Measurements from ENCODE around the gene PSKH1. TPM values are rescaled to one million over a fixed set of nuclear protein-coding genes. Genes with fewer than 3 reads are reported as not detected.

Gene PSKH1
- total and polyA plus RNA-seq, 10 donors, result 5.0 to 31.3 (median 20.5) TPM

GRCh38 chr16:67945392-67945933, 52.4 kb downstream of the PSKH1 start:
- no peak for DNase-seq
- no peaks in the 10 kb centered on the region for H3K9me3 ChIP-seq
- TF ChIP-seq POLR2AphosphoS5 (IDR thresholded peaks at IDR 0.05) (peak in 2 of 3 donors; percentile 36 to 46), CTCF (IDR thresholded peaks at IDR 0.05 in 8 of 11, conservative IDR thresholded peaks at IDR 0.05 in 3 of 11) (no peak), POLR2A (IDR thresholded peaks at IDR 0.05) (no peak)
- peaks cover 0 to 53% (median 14%) of the 10 kb centered on the region in 6 donors for H3K4me1 ChIP-seq
- intact Hi-C loops (cut with DNase I; ENCODE audit: low total_unique reads), result no loop called here
- H3K36me3 ChIP-seq, result peaks cover 0 to 99% (median 57%) of the 10 kb centered on the region in 6 donors
- no peaks in the 10 kb centered on the region for H3K27me3 ChIP-seq (replicated peaks in 1 of 7)
- H3K4me3 ChIP-seq, result no peak overlapping the region
- peak overlapping the region in 3 of 8 donors; percentile 8 to 55 (median 27) for H3K27ac ChIP-seq
- 83 to 91% (median 87%) methylated on average over 21 to 24 of the region's 24 CpGs for WGBS, 5 donors

- 94 to 98% (median 95%) methylated on average over 8 to 20 of the region's 20 CpGs for WGBS, 5 donors
- Histone ChIP-seq H3K4me1 (peaks cover 0 to 52% (median 11%) of the 10 kb centered on the region in 6 donors), H3K36me3 (peaks cover 0 to 100% (median 64%) of the 10 kb centered on the region in 6 donors), H3K27ac (peak overlapping the region in 1 of 8 donors; percentile 27), H3K4me3 (no peak overlapping the region), H3K9me3 (no peaks in the 10 kb centered on the region), H3K27me3 (replicated peaks in 1 of 7) (no peaks in the 10 kb centered on the region)
- no peak for DNase-seq
- TF ChIP-seq POLR2AphosphoS5 (IDR thresholded peaks at IDR 0.05) (peak in 1 of 3 donors; percentile 50), POLR2A (IDR thresholded peaks at IDR 0.05) (no peak), CTCF (IDR thresholded peaks at IDR 0.05 in 8 of 11, conservative IDR thresholded peaks at IDR 0.05 in 3 of 11) (no peak)
- intact Hi-C loops (cut with DNase I; ENCODE audit: low total_unique reads), result no loop called here
Observed at GRCh38 chr16:67946128-67946569, 53.1 kb downstream of the PSKH1 start.

GRCh38 chr16:67946966-67947558, 54.0 kb downstream of the PSKH1 start:
- Histone ChIP-seq H3K27me3 (replicated peaks in 1 of 7) (no peaks in the 10 kb centered on the region), H3K4me1 (peaks cover 0 to 45% (median 10%) of the 10 kb centered on the region in 6 donors), H3K36me3 (peaks cover 0 to 100% (median 72%) of the 10 kb centered on the region in 6 donors), H3K27ac (peak overlapping the region in 2 of 8 donors; percentile 11 to 27), H3K9me3 (no peaks in the 10 kb centered on the region), H3K4me3 (no peak overlapping the region)
- no peak for TF ChIP-seq CTCF (IDR thresholded peaks at IDR 0.05 in 8 of 11, conservative IDR thresholded peaks at IDR 0.05 in 3 of 11)
- peak in 1 of 3 donors; percentile 6 for TF ChIP-seq POLR2AphosphoS5 (IDR thresholded peaks at IDR 0.05)
- no peak for TF ChIP-seq POLR2A (IDR thresholded peaks at IDR 0.05)
- WGBS, 5 donors, result 88 to 100% (median 94%) methylated on average over 3 to 28 of the region's 28 CpGs
- intact Hi-C loops (cut with DNase I; ENCODE audit: low total_unique reads), result no loop called here
- DNase-seq, result no peak

GRCh38 chr16:67948015-67948414, 55.0 kb downstream of the PSKH1 start:
- peaks cover 0 to 100% (median 74%) of the 10 kb centered on the region in 6 donors for H3K36me3 ChIP-seq
- DNase-seq, result no peak
- no peaks in the 10 kb centered on the region for H3K27me3 ChIP-seq (replicated peaks in 1 of 7)
- intact Hi-C loops (cut with DNase I; ENCODE audit: low total_unique reads), result no loop called here
- H3K4me3 ChIP-seq, result no peak overlapping the region
- 92 to 98% (median 95%) methylated on average over 6 to 15 of the region's 15 CpGs for WGBS, 5 donors
- peak in 1 of 3 donors; percentile 25 for TF ChIP-seq POLR2AphosphoS5 (IDR thresholded peaks at IDR 0.05)
- TF ChIP-seq POLR2A (IDR thresholded peaks at IDR 0.05), result no peak
- no peak overlapping the region for H3K27ac ChIP-seq
- H3K9me3 ChIP-seq, result no peaks in the 10 kb centered on the region
- peaks cover 0 to 38% (median 10%) of the 10 kb centered on the region in 6 donors for H3K4me1 ChIP-seq
